Caco-2 (cell line): ENCODE measurements around the gene KIF14. TPM values are rescaled to one million over a fixed set of nuclear protein-coding genes. Genes with fewer than 3 reads are reported as not detected.

ENCODE experiments used
- Bru-seq: library from RNA; stranded (reverse); fragments of 400-500 nt; gene quantifications from one replicate; lab custom pipeline; 2021; lab: Mats Ljungman, UMichigan
- BruChase-seq, 2 experiments: library from RNA; stranded (reverse); fragments of 400-500 nt; gene quantifications; one replicate each; lab custom pipeline; 2021; lab: Mats Ljungman, UMichigan
- BruUV-seq: library from RNA; stranded (reverse); fragments of 400-500 nt; replicated peaks from 2 replicates; lab custom pipeline; 2021; lab: Mats Ljungman, UMichigan
- CTCF ChIA-PET: fragments of 300-600 bp; sonication (Branson Sonifier 250); formaldehyde crosslinking; loops from one replicate; lab custom pipeline; 2022; ENCODE audit warnings: antibody characterized with exemption; lab: Charles Lee
- POLR2A ChIA-PET: fragments of 300-600 bp; sonication (Branson Sonifier 250); formaldehyde crosslinking; loops from one replicate; lab custom pipeline; 2022; ENCODE audit warnings: antibody characterized with exemption; lab: Charles Lee
- DNase-seq, 2 experiments: peaks; one replicate each; pipeline versions ENCODE4 v3.0.0 to v3.0.0-alpha.2; 2020 to 2022
- H3K27me3 ChIP-seq: replicated peaks from 2 replicates; pipeline ENCODE4 v1.6.0; 2011; ENCODE audit warnings: low read length; ENCODE audit not compliant: control insufficient read depth, insufficient read depth
- H3K36me3 ChIP-seq: 2 replicates; pipeline ENCODE4 v1.5.1; 2011; ENCODE audit warnings: low read length; ENCODE audit not compliant: control insufficient read depth, insufficient read depth
- H3K4me1 ChIP-seq: fragments of 250-450 bp; sonication (Bioruptor Pico); 2 replicates; pipeline ENCODE4 v1.5.1; 2020; ENCODE audit warnings: mild to moderate bottlenecking
- H3K4me3 ChIP-seq: 2 replicates; pipeline ENCODE4 v1.5.1; 2011; ENCODE audit warnings: low read depth, mild to moderate bottlenecking, control low read depth, low read length
- H3K9me3 ChIP-seq: fragments of 250-450 bp; sonication (Bioruptor Pico); 2 replicates; pipeline ENCODE4 v1.5.1; 2020; ENCODE audit warnings: mild to moderate bottlenecking, moderate library complexity
- H3K27ac Mint-ChIP-seq: one replicate; pipeline ENCODE4 v1.8.0; 2022; ENCODE audit warnings: mixed read lengths; ENCODE audit not compliant: unreplicated experiment
- H3K27me3 Mint-ChIP-seq: one replicate; pipeline ENCODE4 v1.8.0; 2022; ENCODE audit warnings: mixed read lengths; ENCODE audit not compliant: insufficient read depth, unreplicated experiment
- H3K36me3 Mint-ChIP-seq: one replicate; pipeline ENCODE4 v1.8.0; 2022; ENCODE audit warnings: mild to moderate bottlenecking, mixed read lengths; ENCODE audit not compliant: insufficient read depth, unreplicated experiment
- H3K4me1 Mint-ChIP-seq: one replicate; pipeline ENCODE4 v1.8.0; 2022; ENCODE audit warnings: low read depth, mixed read lengths; ENCODE audit not compliant: unreplicated experiment
- H3K4me3 Mint-ChIP-seq: one replicate; pipeline ENCODE4 v1.8.0; 2022; ENCODE audit warnings: mild to moderate bottlenecking, moderate library complexity, mixed read lengths; ENCODE audit not compliant: unreplicated experiment
- H3K9me3 Mint-ChIP-seq: one replicate; pipeline ENCODE4 v1.8.0; 2022; ENCODE audit warnings: mixed read lengths; ENCODE audit not compliant: unreplicated experiment
- intact Hi-C: fragments of 100-400 bp; cut with micrococcal nuclease; formaldehyde crosslinking; loops from one replicate; pipeline ENCODE4 v1.10.0; 2022; ENCODE audit not compliant: unreplicated experiment
- long read RNA-seq: library from polyadenylated mRNA; stranded (forward); transcript quantifications from one replicate; pipeline ENCODE4 v2.0.0, GENCODE V29; 2022
- total RNA-seq: library from RNA; stranded (reverse); gene quantifications from 2 replicates; pipeline ENCODE4 v1.2.3, GENCODE V29; 2022
- TF ChIP-seq, protein P1 (sequence below), 2 experiments: fragments of 200-600 bp in 1 of 2; IDR thresholded peaks; 1 replicate in 1 of 2; 2 replicates in 1 of 2; pipeline versions ENCODE4 v1.5.1 to v1.8.0; 2011 to 2022; ENCODE audit warnings: antibody characterized with exemption in 1 of 2, control low read depth in 1 of 2, inconsistent platforms in 1 of 2, low read depth in 1 of 2, low read length in 1 of 2, mild to moderate bottlenecking in 1 of 2, moderate library complexity in 1 of 2; ENCODE audit not compliant: insufficient read depth in 1 of 2, severe bottlenecking in 1 of 2, unreplicated experiment in 1 of 2

The KIF14 gene
- total RNA-seq (11.6 and 12.3 TPM in 2 replicates), Bru-seq, nascent RNA (percentile 71 among the genes with signal in this experiment), BruChase-seq, experiment 1, labeled RNA remaining after a 2-hour chase (percentile 71 among the genes with signal in this experiment), BruChase-seq, experiment 2, labeled RNA remaining after a 6-hour chase (percentile 71 among the genes with signal in this experiment)
- long read RNA-seq, full-length matches to known transcripts, result 1 of 5 reads
- long read RNA-seq, partial matches to known transcripts, result 1 of 5 reads
- long read RNA-seq, other reads (novel, unspliced or antisense), result 3 of 5 reads

- H3K4me1 ChIP-seq, result 0 out of 2 replicates have a peak, but pooled peaks cover 3% of the 10 kb centered on the region
- Mint-ChIP-seq H3K9me3 (no peaks in the 10 kb centered on the region), H3K27me3 (no peaks in the 10 kb centered on the region), H3K36me3 (peaks cover 23% of the 10 kb centered on the region), H3K4me3 (peak within 1 kb of the TSS; percentile 94), H3K27ac (peak within 1 kb of the TSS; percentile 92), H3K4me1 (peaks cover 7% of the 10 kb centered on the region)
- no peaks in the 10 kb centered on the region for H3K9me3 ChIP-seq
- intact Hi-C loops, result loop anchor here (1.0 to 5.0 kb wide), 5 partner anchors 18 to 422 kb away; partner anchors contain the start of gene DDX59
- BruUV-seq, result no TSS peak
- H3K4me3 ChIP-seq, result peak within 1 kb of the TSS; percentile 85
- TF ChIP-seq, protein P1, sequence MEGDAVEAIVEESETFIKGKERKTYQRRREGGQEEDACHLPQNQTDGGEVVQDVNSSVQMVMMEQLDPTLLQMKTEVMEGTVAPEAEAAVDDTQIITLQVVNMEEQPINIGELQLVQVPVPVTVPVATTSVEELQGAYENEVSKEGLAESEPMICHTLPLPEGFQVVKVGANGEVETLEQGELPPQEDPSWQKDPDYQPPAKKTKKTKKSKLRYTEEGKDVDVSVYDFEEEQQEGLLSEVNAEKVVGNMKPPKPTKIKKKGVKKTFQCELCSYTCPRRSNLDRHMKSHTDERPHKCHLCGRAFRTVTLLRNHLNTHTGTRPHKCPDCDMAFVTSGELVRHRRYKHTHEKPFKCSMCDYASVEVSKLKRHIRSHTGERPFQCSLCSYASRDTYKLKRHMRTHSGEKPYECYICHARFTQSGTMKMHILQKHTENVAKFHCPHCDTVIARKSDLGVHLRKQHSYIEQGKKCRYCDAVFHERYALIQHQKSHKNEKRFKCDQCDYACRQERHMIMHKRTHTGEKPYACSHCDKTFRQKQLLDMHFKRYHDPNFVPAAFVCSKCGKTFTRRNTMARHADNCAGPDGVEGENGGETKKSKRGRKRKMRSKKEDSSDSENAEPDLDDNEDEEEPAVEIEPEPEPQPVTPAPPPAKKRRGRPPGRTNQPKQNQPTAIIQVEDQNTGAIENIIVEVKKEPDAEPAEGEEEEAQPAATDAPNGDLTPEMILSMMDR (IDR thresholded peaks at IDR 0.05; ENCODE audit: insufficient read depth in 1 of 2, low read depth in 1 of 2, low read length in 1 of 2, severe bottlenecking in 1 of 2, unreplicated experiment in 1 of 2), result no peak
- CTCF ChIA-PET, result no interaction called here
- H3K36me3 ChIP-seq, result no peaks in the 10 kb centered on the region
- POLR2A ChIA-PET, result interaction anchor here (0.5 to 2.1 kb wide), 2 partner anchors 49 to 57 kb away, joined by 7 to 16 read pairs; partner anchors contain the start of gene DDX59
- H3K27me3 ChIP-seq, result no peaks in the 10 kb centered on the region
- DNase-seq, result peak; percentile 94 to 95
These were observed at the start of gene KIF14 for GRCh38 chr1:200620273-200621131. Gene KIF14 (minus strand): TSS chr1:200620751. CDS start chr1:200618723, 2,028 bp downstream.

- Mint-ChIP-seq H3K9me3 (no peaks in the 10 kb centered on the region), H3K27ac (peak within 1 kb of the TSS; percentile 99), H3K4me1 (peaks cover 10% of the 10 kb centered on the region), H3K27me3 (no peaks in the 10 kb centered on the region), H3K36me3 (peaks cover 11% of the 10 kb centered on the region), H3K4me3 (peak within 1 kb of the TSS; percentile 99)
- ChIA-PET POLR2A (interaction anchor here (0.5 to 2.4 kb wide), 9 partner anchors 8 to 227 kb away, joined by 3 to 16 read pairs (median 4); partner anchors contain the start of gene CAMSAP2), CTCF (interaction anchor here (0.7 to 1.8 kb wide), 3 partner anchors 10 to 368 kb away, joined by 3 to 16 read pairs (median 3); no protein-coding TSS in a partner anchor)
- H3K27me3 ChIP-seq, result no peaks in the 10 kb centered on the region
- intact Hi-C loops, result loop anchor here (1.0 to 5.0 kb wide), 4 partner anchors 49 to 223 kb away; partner anchors contain the start of genes CAMSAP2, INAVA and KIF14
- H3K4me3 ChIP-seq, result peak within 1 kb of the TSS; percentile 97
- no peaks in the 10 kb centered on the region for H3K36me3 ChIP-seq
- peak; percentile 97 for DNase-seq
- H3K9me3 ChIP-seq, result no peaks in the 10 kb centered on the region
- TF ChIP-seq, protein P1 (IDR thresholded peaks at IDR 0.05; ENCODE audit: insufficient read depth in 1 of 2, low read depth in 1 of 2, low read length in 1 of 2, severe bottlenecking in 1 of 2, unreplicated experiment in 1 of 2), result no peak
- H3K4me1 ChIP-seq, result peaks cover 16% of the 10 kb centered on the region
- BruUV-seq, result no TSS peak
These were observed 49.0 kb upstream of the KIF14 start, which contains the start of gene DDX59 for GRCh38 chr1:200669314-200670241. Gene DDX59 (minus strand): TSS chr1:200669907. CDS start chr1:200666740, 3,167 bp downstream.
